NCI-H1417 (cell line): Measurements from ENCODE around the gene TAF1L.
A peak's percentile ranks its signal among the peaks of the same experiment; 100 is the strongest.
"Not testable (repeated sequence)": the region's sequence is repeated elsewhere in the genome, so short reads cannot be mapped to it uniquely, and the experiment has no call there.

Experiments used
- DNase-seq, 3 experiments: peaks; one replicate each; lab custom pipeline; 2025; lab: John Stamatoyannopoulos, UW

TAF1L gene, protein sequence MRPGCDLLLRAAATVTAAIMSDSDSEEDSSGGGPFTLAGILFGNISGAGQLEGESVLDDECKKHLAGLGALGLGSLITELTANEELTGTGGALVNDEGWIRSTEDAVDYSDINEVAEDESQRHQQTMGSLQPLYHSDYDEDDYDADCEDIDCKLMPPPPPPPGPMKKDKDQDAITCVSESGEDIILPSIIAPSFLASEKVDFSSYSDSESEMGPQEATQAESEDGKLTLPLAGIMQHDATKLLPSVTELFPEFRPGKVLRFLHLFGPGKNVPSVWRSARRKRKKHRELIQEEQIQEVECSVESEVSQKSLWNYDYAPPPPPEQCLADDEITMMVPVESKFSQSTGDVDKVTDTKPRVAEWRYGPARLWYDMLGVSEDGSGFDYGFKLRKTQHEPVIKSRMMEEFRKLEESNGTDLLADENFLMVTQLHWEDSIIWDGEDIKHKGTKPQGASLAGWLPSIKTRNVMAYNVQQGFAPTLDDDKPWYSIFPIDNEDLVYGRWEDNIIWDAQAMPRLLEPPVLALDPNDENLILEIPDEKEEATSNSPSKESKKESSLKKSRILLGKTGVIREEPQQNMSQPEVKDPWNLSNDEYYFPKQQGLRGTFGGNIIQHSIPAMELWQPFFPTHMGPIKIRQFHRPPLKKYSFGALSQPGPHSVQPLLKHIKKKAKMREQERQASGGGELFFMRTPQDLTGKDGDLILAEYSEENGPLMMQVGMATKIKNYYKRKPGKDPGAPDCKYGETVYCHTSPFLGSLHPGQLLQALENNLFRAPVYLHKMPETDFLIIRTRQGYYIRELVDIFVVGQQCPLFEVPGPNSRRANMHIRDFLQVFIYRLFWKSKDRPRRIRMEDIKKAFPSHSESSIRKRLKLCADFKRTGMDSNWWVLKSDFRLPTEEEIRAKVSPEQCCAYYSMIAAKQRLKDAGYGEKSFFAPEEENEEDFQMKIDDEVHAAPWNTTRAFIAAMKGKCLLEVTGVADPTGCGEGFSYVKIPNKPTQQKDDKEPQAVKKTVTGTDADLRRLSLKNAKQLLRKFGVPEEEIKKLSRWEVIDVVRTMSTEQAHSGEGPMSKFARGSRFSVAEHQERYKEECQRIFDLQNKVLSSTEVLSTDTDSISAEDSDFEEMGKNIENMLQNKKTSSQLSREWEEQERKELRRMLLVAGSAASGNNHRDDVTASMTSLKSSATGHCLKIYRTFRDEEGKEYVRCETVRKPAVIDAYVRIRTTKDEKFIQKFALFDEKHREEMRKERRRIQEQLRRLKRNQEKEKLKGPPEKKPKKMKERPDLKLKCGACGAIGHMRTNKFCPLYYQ (N-terminal part only)

DNA sequence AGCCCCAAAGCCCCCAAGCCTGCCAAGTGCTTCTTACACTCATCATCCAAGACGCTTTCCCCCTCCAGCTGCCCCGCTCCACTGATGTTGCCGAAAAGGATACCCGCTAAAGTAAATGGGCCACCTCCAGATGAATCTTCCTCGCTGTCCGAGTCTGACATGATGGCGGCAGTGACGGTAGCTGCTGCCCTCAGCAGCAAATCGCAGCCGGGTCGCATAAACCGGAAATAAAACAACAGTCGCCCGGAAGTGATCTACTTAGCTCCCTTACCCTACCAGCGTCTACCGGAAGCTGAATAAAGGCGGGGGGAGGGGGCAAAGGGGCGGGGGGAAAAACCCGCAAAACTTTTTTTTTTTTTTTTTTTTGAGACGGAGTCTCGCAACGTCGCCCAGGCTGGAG, at the start of gene TAF1L:
TSS of gene TAF1L (minus strand) at position 308 of the 400 bp plus-strand sequence. CDS start at position 218, 90 bp downstream.
- DNase-seq, result no peak

DNA sequence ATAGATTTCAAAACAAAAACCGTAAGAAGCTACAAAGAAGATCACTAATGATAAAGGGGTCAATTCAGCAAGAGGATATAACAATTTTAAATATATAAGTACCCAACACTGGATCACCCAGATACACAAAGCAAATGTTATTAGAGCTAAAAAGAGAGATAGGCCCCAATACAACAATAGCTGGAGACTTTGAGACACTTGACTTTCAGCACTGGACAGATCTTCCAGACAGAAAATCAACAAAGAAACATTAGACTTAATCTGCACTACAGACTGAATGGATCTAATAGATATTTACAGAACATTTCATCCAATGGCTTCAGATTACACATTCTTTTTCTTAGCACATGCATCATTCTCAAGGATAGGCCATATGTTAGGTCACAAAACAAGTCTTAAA, 46.3 kb upstream of the TAF1L start:
- DNase-seq, result no peak

DNA sequence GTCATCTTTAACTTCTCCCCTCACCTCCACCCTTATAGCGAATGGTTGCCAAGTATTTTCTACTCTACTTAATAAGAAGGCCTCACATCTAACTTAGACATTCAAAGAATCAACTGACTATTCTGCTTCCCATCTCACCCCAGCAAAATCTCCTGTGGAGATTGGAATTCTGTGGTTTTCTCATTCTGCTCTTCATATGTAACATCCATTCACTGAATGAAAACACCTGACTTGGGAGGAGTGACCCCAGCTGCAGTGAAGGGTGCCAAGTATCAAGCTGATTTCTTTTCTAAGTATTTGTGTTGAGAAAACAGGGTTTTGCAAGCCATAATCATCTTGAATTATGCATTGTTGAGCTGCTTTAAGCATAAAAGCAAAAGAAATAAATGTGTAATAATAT, 42.5 kb upstream of the TAF1L start:
- DNase-seq, result no peak

DNA sequence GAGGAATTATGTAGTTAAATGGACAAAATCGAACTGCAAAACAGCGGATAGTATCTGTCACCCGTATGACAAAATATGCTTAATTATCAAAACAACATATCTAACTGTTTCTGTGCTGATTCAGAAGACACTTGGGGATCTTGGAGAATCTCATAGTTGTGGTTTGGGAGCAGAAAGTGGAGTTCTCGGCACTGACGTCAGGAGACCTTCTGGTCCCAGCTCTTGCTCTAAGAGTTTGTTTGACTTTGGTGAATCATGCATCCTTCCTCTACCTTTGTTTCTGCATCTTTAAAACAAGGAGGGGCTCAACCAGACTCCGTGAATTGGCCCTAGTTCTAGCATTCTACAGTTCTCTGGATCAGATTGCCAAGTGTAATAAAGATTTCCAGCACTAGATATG, 37.0 kb upstream of the TAF1L start:
- no peak for DNase-seq

DNA sequence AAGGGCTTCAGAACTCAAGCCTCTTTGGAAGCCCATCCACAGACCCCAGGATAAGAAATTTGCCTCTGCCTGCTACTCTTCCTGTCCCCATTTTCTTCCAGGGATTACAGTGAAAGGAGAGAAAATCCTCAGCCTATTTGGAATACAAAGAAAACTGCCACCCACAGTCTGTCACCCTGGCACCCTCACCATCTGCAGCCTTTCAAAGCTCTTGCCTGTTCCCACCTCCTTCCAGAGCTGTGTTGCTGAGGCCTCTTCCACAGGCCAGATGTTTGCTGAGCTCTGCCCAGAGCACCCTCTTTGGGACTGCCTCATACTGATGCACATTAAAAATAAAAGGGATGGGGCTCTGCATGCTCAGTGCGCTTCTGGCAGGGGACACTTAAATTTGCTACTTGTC, 35.9 kb upstream of the TAF1L start:
- DNase-seq, result no peak

DNA sequence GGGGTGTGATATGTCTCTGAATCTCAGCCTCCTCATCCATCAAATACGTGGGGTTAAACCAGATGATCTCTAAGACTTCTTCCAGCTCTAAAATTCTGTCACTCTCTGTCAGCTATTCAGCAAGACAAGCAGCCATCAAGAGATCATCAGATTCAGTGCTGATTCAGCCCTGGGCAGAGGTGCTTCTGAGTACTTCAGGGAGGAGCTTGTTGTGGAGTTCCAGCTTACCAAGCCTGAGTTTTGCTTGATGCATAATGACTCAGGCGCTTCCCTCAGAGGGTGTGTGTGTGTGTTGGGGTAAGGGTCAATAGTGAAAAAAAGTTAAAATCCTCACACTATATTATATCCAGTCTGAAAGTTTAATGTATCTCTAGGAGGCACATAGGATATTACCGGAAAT, 29.6 kb upstream of the TAF1L start:
- no peak for DNase-seq

DNA sequence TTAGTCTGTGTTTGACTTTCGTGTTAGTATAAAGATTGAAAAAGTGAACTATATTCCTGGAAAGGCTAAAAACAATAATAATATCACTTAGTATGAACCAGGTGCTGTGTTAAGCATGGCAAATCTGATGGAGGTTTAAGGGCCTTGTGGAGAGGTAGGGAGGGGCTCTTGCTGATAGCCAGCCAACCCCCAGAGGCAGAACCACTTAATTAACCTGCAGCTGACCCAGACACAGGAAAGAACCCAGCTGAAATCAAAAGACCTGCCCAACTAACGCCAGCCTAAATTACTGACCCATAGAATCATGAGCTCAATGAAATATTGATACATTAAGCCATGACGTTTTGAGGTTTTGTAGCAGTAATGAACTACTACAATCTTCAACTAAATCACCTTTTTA, 28.3 kb upstream of the TAF1L start:
- DNase-seq, result no peak

DNA sequence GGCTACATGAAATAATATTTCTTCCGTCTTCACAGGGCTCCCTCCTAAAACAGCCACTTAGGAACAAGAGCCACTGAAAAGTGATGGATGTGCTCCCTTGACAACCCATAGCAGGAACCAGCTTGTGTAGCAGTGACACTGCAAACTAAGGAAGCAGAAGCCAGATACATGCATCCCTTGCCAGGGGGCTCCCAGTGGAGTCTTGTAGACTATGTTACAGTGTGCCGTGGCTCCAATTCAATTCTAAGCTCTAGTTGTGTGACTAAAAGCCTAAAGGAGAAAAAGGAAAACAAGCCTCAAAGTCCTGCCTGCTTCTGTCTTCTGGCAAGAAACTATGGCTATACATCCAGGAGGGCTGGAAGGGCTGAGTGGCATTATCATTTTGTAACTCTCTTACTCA, 12.2 kb upstream of the TAF1L start:
- DNase-seq, result no peak

DNA sequence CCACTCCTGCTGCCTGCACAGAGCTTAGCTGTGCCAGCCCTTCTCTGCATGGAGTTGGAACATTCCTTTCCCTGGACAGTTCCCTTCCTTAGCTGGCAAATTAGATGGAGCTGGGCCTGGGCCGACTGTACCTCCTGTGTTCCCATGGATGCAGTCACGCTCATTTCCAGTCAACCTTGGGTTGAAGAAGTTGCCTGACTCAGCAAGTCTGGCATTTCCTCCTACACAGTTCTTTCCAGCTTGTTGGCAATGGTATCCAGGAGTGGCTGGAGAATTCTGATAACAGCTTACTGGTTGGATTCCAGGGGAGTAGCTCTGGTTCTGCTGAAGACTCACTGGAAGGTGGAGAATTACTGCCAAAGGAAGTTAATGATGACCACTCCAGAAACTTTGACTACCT, 9.2 kb upstream of the TAF1L start:
- no peak for DNase-seq

DNA sequence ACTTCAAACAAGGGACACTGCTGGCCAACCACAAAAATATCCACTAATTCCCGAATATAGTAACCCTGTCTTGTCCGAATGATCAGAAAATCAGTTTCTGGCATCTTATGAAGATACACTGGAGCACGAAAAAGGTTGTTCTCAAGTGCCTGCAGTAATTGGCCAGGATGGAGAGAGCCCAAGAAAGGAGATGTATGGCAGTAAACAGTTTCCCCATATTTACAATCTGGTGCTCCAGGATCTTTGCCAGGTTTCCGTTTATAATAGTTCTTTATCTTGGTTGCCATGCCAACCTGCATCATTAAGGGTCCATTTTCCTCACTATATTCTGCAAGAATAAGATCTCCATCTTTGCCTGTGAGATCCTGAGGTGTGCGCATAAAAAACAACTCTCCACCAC, 2.3 kb downstream of the TAF1L start:
- not testable (repeated sequence) for DNase-seq

DNA sequence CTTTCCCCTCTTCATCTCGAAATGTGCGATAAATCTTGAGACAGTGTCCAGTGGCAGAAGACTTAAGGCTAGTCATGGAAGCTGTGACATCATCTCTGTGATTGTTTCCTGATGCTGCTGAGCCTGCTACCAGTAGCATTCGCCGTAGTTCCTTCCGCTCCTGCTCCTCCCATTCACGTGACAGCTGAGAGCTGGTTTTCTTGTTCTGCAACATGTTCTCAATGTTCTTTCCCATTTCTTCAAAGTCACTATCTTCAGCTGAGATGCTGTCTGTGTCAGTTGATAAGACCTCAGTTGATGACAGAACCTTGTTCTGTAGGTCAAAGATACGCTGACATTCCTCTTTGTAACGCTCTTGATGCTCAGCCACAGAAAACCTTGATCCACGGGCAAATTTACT, 3.5 kb downstream of the TAF1L start:
- DNase-seq, result no peak

DNA sequence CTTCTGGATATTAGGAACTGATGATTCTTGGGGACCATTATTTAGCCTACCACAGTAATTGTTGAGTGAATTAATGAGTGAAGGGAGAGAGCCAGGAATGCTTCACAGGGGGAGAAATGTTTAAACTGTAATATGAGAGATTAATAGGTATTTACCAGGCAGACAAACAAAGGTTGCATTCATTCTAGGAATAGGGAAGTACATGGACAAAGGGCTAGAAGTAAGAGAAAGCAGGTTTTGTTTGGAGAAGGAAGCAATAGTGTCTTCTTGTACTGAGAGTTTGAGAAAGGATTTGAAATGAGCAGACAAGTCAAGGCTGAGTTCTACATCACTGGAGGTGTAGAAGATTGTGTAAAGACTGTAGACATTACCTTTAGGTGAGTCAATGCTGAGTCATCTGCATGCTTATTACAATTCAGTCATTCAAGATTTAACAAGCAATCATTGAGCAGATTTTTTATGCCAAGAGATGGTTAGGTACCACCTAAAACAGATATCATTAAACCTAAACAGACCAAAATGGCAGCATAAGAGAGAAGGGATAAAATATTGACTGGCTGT, 8.0 kb downstream of the TAF1L start:
- DNase-seq, result peak in 1 of 3 experiments; percentile 1

DNA sequence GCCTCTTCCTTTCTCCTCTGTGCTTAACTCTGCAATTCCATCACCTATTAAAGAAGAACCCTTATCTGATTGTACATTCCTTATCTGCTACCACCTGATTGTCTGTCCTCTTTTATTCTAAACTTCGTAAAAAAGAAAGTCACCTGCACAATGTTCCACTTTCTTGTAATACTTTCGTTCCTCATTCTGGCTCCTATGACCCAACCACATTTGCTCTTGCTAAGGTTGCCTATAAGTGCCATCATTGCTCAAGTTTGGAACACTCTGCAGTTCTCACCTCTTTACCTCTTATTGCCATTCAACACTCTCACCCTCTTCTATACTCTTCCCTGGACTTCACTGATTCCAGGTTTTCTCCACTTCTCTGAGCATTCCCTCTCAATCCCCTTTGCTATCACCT, 10.1 kb downstream of the TAF1L start:
- no peak for DNase-seq

DNA sequence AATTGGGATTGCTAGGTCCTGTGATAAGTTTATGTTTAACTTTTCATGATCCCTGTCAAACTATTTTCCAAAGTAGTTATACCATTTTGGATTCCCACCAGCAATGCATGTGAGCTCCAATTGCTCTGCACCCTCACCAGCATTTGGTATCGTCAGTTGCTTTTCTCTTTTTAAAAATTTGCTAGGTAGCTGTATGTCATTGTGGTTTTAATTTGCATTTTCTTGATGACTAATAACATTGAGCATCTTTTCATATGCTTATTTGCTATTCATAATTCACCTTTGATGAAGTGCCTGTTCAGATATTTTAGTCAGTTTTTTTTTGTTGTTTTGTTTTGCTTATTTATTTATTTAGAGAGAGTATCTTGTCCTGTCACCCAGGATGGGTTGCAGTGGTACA, 12.5 kb downstream of the TAF1L start:
- DNase-seq, result no peak

DNA sequence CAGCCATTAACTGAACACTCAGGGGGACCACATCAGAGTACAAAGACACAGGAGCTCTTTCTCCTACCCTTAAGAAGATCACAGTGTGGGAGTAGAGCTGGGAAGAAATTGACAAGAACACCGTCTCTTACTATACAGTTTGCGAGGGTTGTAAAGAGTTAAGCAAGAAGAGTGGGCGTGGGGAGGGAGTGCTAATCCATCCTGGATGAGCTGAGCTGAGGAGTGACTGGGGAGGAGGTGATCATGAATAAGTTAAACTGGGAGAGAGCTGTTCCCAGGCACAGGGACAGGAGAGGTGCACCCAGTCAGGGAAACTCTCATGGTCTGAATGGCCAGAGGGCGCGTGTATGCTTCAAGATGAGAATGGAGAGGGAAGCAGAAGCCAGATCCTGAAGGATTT, 17.2 kb downstream of the TAF1L start:
- no peak for DNase-seq

DNA sequence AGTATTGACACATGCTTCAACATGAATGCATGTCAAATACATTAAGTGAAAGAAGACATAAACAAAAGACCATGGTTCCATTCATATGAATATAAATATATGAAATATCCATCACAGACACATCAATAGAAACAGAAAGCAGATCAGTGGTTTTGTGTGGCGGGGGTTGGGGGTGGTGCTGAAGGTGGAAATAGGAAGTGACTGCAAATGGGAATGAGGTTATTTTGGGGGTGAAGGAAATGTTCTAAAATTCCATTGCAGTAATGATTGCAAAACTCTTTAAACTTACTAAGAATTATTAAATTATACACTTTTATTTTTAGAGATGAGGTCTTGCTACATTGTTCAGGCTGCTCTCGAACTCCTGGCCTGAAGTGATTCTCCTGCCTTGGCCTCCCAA, 28.7 kb downstream of the TAF1L start:
- DNase-seq, result no peak

DNA sequence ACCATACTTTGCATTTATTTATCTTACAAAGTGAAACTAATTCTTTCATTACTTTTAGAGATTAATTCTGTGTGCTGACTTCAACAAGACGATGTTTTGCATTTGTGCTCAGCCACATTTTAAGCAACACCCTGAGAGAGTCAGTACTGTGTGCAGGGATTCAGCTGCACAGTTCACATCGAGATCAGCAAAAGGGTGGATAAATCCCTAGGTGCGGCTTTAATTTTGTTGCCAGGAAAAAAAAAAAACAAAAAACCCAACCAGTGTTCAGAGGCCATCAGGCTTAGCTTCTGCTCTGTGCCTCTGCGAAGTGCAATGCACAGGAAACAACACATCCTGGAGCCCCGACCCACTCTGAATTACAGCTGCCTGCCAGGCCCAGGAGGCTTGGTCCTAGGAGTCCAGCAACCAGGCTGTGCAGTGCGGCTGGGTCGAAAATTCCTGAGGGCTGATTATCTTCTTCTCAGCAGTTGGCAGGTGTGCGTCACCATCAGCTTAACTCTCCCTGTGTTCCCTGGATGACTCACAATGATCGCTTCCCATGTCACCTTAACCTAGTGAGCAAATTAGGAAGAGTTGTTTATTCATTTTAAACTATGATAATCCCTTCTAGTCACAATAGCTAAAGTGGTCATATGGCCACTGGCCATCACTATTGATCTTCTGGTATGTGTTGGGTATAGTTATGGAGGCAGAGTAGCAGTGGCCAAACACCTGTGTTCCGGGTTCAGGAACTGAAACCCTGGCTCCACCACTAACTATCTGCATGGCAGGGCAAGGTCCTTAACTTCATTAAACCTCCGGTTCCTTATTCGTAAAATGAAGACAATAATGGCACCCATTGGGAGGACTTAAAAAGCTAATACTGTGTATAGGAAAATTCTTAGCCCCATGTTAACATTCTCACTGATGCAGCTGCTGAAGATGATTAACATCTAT, 31.3 kb downstream of the TAF1L start:
- DNase-seq, result no peak

DNA sequence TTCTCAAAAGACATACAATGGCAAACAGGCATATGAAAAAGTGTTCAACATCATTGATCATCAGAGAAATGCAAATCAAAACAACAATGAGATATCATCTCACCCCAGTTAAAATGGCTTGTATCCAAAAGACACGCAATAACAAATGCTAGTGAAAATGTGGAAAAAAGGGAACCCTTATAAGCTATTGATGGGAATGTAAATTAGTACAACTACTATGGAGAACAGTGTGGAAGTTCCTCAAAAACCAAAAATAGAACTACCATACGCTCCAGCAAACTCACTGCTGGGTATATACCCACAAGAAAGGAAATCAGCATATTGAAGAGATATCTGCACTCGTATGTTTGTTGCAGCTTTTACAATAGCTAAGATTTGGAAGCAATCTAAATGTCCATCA, 36.4 kb downstream of the TAF1L start:
- not testable (repeated sequence) for DNase-seq

DNA sequence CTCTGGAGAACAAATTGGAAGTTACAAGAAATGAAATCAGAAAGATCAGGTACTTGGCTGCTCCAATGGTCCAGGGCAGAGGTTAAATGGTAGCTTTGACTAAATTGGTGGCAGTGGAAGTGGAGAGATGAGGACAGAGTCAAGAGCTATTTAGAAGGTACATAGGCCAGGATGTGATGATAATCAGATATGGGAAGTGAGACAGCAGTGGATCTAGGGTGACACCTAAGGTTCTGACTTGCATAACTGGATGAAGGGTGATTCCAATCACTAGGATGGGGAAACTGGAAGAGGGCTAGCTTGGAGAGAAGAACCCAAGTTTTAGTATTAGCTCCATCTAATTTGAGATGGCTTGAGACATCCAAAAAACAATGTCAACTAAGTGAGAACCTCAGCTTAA, 38.5 kb downstream of the TAF1L start:
- DNase-seq, result no peak

DNA sequence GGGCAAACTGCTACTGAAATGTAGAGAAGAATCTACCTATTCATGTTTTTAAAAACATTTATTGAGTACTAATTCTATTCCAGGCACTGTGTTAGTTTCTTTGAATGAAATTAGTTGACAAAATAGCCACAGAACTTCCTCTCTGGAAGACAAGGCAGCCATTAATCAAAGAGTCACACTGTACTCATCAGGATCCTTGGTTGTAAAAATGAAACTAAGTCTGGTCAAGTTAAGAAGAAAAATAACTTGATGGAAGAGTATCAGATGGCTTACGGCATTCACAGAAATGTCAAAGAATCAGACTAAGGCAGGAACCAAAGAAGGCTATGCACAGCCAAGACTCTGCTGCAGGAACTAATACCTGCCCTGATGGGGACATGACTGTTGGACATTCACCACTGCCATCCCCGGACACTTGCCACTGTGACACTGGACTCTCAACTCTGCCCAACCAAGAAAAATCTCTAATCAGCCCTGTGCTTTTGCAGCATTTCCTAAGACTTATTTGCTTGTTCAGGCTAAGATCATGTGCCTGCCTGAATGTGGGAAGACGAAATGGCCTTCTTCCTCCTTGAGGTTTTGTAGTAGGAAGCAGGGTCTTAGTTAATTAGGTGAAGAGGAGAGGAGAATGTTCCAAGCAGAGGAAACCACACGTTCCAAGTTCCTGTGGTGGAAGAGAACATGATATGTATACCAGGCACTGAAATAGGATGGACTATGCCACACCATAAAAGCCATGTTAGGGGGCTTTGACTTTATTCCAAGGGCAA, 39.2 kb downstream of the TAF1L start:
- no peak for DNase-seq
